SK-N-SH (cell line): Measurements from ENCODE around the gene GHR. TPM values are rescaled to one million over a fixed set of nuclear protein-coding genes. Genes with fewer than 3 reads are reported as not detected.

Source experiments
- CTCF ChIA-PET: fragments of 300-600, 350-600 bp; formaldehyde crosslinking; extraction: SDS; loops from one replicate; lab custom pipeline; 2021; lab: Yijun Ruan, JAX
- POLR2A ChIA-PET: fragments of 350-600 bp; sonication (Branson Sonifier 250); formaldehyde crosslinking; extraction: SDS; loops from one replicate; lab custom pipeline; 2020; ENCODE audit warnings: antibody characterized with exemption, inconsistent platforms; lab: Yijun Ruan, JAX
- DNase-seq: peaks from one replicate; pipeline ENCODE4 v3.0.0; 2012
- H2AFZ ChIP-seq: fragments of 200-600 bp; sonication (generic); 2 replicates; pipeline ENCODE4 v1.8.1; 2016; ENCODE audit warnings: antibody characterized with exemption, mild to moderate bottlenecking, low read depth
- H3F3A ChIP-seq: fragments of 200-600 bp; sonication (generic); replicated peaks from 2 replicates; pipeline ENCODE3; 2016; ENCODE audit warnings: antibody characterized with exemption, mild to moderate bottlenecking; ENCODE audit not compliant: insufficient read depth
- H3K27ac ChIP-seq, 2 experiments: fragments of 200-500 bp in 1 of 2; fragments of 200-600 bp in 1 of 2; sonication (Bioruptor generic) in 1 of 2; sonication (generic), shearing (Covaris generic) in 1 of 2; 2 replicates each; pipeline versions ENCODE4 v1.5.1 to v1.6.1; 2014 to 2016; ENCODE audit warnings: low read depth in 2 of 2, inconsistent platforms in 1 of 2, low read length in 1 of 2, mild to moderate bottlenecking in 1 of 2, mixed read lengths in 1 of 2
- H3K27me3 ChIP-seq: fragments of 200-600 bp; sonication (generic), shearing (Covaris generic); 2 replicates; pipeline ENCODE4 v1.6.1; 2016; ENCODE audit warnings: mixed run types; ENCODE audit not compliant: insufficient read depth
- H3K36me3 ChIP-seq, 2 experiments: fragments of 200-500 bp in 1 of 2; fragments of 200-600 bp in 1 of 2; sonication (Bioruptor generic) in 1 of 2; sonication (generic) in 1 of 2; replicated peaks in 1 of 2; 2 replicates each; pipeline versions ENCODE3 to v1.5.1; 2014 to 2016; ENCODE audit warnings: low read length in 1 of 2, mild to moderate bottlenecking in 1 of 2; ENCODE audit not compliant: insufficient read depth in 2 of 2, control insufficient read depth in 1 of 2
- H3K4me1 ChIP-seq, 2 experiments: fragments of 200-500 bp in 1 of 2; fragments of 200-600 bp in 1 of 2; sonication (Bioruptor generic) in 1 of 2; sonication (generic), shearing (Covaris generic) in 1 of 2; 2 replicates each; pipeline versions ENCODE4 v1.5.1 to v1.6.1; 2014 to 2016; ENCODE audit warnings: low read depth in 1 of 2, low read length in 1 of 2, mixed run types in 1 of 2; ENCODE audit not compliant: insufficient read depth in 2 of 2, control insufficient read depth in 1 of 2
- H3K4me2 ChIP-seq: fragments of 200-600 bp; sonication (generic), shearing (Covaris generic); 2 replicates; pipeline ENCODE4 v1.6.1; 2017; ENCODE audit warnings: mixed run types
- H3K4me3 ChIP-seq, 2 experiments: fragments of 200-500 bp in 1 of 2; fragments of 200-600 bp in 1 of 2; sonication (Bioruptor generic) in 1 of 2; sonication (generic), shearing (Covaris generic) in 1 of 2; 2 replicates each; pipeline versions ENCODE4 v1.5.1 to v1.8.1; 2014 to 2016; ENCODE audit warnings: low read depth in 2 of 2, inconsistent platforms in 1 of 2, low read length in 1 of 2, mild to moderate bottlenecking in 1 of 2, mixed read lengths in 1 of 2, moderate library complexity in 1 of 2
- H3K79me2 ChIP-seq: fragments of 200-600 bp; sonication (generic); 2 replicates; pipeline ENCODE4 v1.8.1; 2017; ENCODE audit warnings: mild to moderate bottlenecking; ENCODE audit not compliant: insufficient read depth
- H3K9ac ChIP-seq: fragments of 200-600 bp; sonication (generic); 2 replicates; pipeline ENCODE4 v1.6.1; 2017; ENCODE audit warnings: mixed run types
- H3K9me2 ChIP-seq: fragments of 200-600 bp; sonication (generic); 2 replicates; pipeline ENCODE4 v1.6.1; 2017; ENCODE audit warnings: mixed run types
- H3K9me3 ChIP-seq: fragments of 200-600 bp; sonication (generic); 2 replicates; pipeline ENCODE4 v1.6.1; 2017; ENCODE audit warnings: mixed run types, mild to moderate bottlenecking, moderate library complexity
- H4K20me1 ChIP-seq: fragments of 200-600 bp; sonication (generic); 2 replicates; pipeline ENCODE4 v1.6.1; 2017; ENCODE audit warnings: mild to moderate bottlenecking, mixed run types; ENCODE audit not compliant: insufficient read depth
- CHD2 ChIP-seq: fragments of 150-350 bp; IDR thresholded peaks from 2 replicates; pipeline ENCODE4 v1.6.1; 2018; ENCODE audit warnings: low read length; ENCODE audit not compliant: partially characterized antibody
- CTCF ChIP-seq: fragments of 200-600 bp; sonication (generic); IDR thresholded peaks from 2 replicates; pipeline ENCODE4 v1.6.1; 2017; ENCODE audit warnings: antibody characterized with exemption, mild to moderate bottlenecking, moderate library complexity
- ELF1 ChIP-seq: IDR thresholded peaks from 2 replicates; pipeline ENCODE4 v1.4.0; 2012
- GATA2 ChIP-seq: sonication (generic); formaldehyde crosslinking; IDR thresholded peaks from 2 replicates; pipeline ENCODE4 v1.5.0; 2020; ENCODE audit warnings: mild to moderate bottlenecking, missing genetic modification reagents
- IRF3 ChIP-seq: fragments of 150-350 bp; IDR thresholded peaks from 2 replicates; pipeline ENCODE4 v1.6.1; 2016; ENCODE audit warnings: mild to moderate bottlenecking, low read depth, low read length
- MAX ChIP-seq: IDR thresholded peaks from 2 replicates; pipeline ENCODE4 v1.4.0; 2012; ENCODE audit warnings: low read depth
- MXI1 ChIP-seq: IDR thresholded peaks from 2 replicates; pipeline ENCODE4 v1.6.1; 2012; ENCODE audit warnings: mild to moderate bottlenecking, low read depth, low read length, improper control_type of control experiment
- NFIC ChIP-seq: IDR thresholded peaks from 2 replicates; pipeline ENCODE4 v1.4.0; 2012; ENCODE audit warnings: borderline replicate concordance
- NRF1 ChIP-seq: IDR thresholded peaks from 2 replicates; pipeline ENCODE4 v1.6.1; 2012; ENCODE audit warnings: low read depth, mild to moderate bottlenecking, low read length
- RCOR1 ChIP-seq: fragments of 150-350 bp; IDR thresholded peaks from 2 replicates; pipeline ENCODE4 v1.6.1; 2017; ENCODE audit warnings: antibody characterized with exemption, low read length
- REST ChIP-seq: IDR thresholded peaks from 2 replicates; pipeline ENCODE4 v1.6.1; 2012; ENCODE audit warnings: mild to moderate bottlenecking, low read depth, low read length, moderate library complexity
- RFX5 ChIP-seq: IDR thresholded peaks from 2 replicates; pipeline ENCODE4 v1.6.1; 2012; ENCODE audit warnings: mild to moderate bottlenecking, improper control_type of control experiment, low read length
- SIN3A ChIP-seq: IDR thresholded peaks from 2 replicates; pipeline ENCODE4 v1.6.1; 2012; ENCODE audit warnings: low read depth, mild to moderate bottlenecking, low read length, moderate library complexity, borderline replicate concordance
- TAF1 ChIP-seq: IDR thresholded peaks from 2 replicates; pipeline ENCODE4 v1.6.1; 2012; ENCODE audit warnings: low read depth, mild to moderate bottlenecking, low read length, moderate library complexity, borderline replicate concordance
- USF1 ChIP-seq: IDR thresholded peaks from 2 replicates; pipeline ENCODE4 v1.4.0; 2012; ENCODE audit warnings: low read depth, borderline replicate concordance
- USF2 ChIP-seq: fragments of 150-350 bp; IDR thresholded peaks from 2 replicates; pipeline ENCODE4 v1.6.1; 2017; ENCODE audit warnings: antibody characterized with exemption, low read length, low read depth, borderline replicate concordance
- YY1 ChIP-seq: IDR thresholded peaks from 2 replicates; pipeline ENCODE4 v1.4.0; 2012; ENCODE audit warnings: low read depth, mild to moderate bottlenecking
- WGBS: methylation state at CpG from one replicate; pipeline ENCODE4 v1.1.6; 2017; ENCODE audit warnings: low lambda C conversion rate; 5-methylcytosine and 5-hydroxymethylcytosine counted together
- polyA plus RNA-seq, 3 experiments: library from polyadenylated mRNA; depleted of rRNA; stranded (reverse); fragments of >200 nt; gene quantifications; 2 replicates each; pipeline ENCODE4 v1.2.3, GENCODE V29; 2012

GHR gene
- polyA plus RNA-seq, 1 of the 3 experiments (the other 2 are of a cell fraction) = 0.03 TPM

- ChIA-PET POLR2A (no interaction called here), CTCF (interaction anchor here (1.0 to 2.8 kb wide), 3 partner anchors 10 to 156 kb away, joined by 4 to 22 read pairs (median 4); no protein-coding TSS in a partner anchor)
- Histone ChIP-seq H4K20me1 (no peaks in the 10 kb centered on the region), H3K9me2 (no peaks in the 10 kb centered on the region), H3K9ac (no peak overlapping the region), H3K9me3 (no peaks in the 10 kb centered on the region), H3K27me3 (no peaks in the 10 kb centered on the region; the same call in none of the 2 replicates), H3K27ac (no peak overlapping the region), H2AFZ (no peak overlapping the region), H3K4me1 (no peaks in the 10 kb centered on the region), H3K4me3 (no peak overlapping the region), H3F3A (no peaks in the 10 kb centered on the region), H3K4me2 (no peak overlapping the region), H3K79me2 (no peaks in the 10 kb centered on the region), H3K36me3 (no peaks in the 10 kb centered on the region)
- no peak for TF ChIP-seq ELF1
- no peak for TF ChIP-seq USF2
- 4% methylated on average over 4 of the region's 7 CpGs for WGBS
- no peak for DNase-seq
These were observed 158.6 kb downstream of the GHR start for GRCh38 chr5:42581845-42582244.

GRCh38 chr5:42582723-42583122 is 159.5 kb downstream of the GHR start:
- no peak for DNase-seq
- Histone ChIP-seq H4K20me1 (no peaks in the 10 kb centered on the region), H3K4me3 (no peak overlapping the region), H3K9me3 (no peaks in the 10 kb centered on the region), H2AFZ (no peak overlapping the region), H3K79me2 (no peaks in the 10 kb centered on the region), H3K4me1 (no peaks in the 10 kb centered on the region), H3K27ac (no peak overlapping the region), H3K9ac (no peak overlapping the region), H3F3A (no peaks in the 10 kb centered on the region), H3K27me3 (no peaks in the 10 kb centered on the region; the same call in none of the 2 replicates), H3K4me2 (no peak overlapping the region), H3K9me2 (no peaks in the 10 kb centered on the region), H3K36me3 (no peaks in the 10 kb centered on the region)
- CTCF ChIA-PET = interaction anchor here (0.7 to 2.8 kb wide), 16 partner anchors 8 to 727 kb away, joined by 3 to 22 read pairs (median 4); partner anchors contain the start of gene GHR
- POLR2A ChIA-PET = no interaction called here
- WGBS = 0% methylated on average over 8 of the region's 13 CpGs
- TF ChIP-seq MXI1 = no peak
- no peak for TF ChIP-seq RCOR1
- TF ChIP-seq MAX = no peak
- no peak for TF ChIP-seq NFIC
- TF ChIP-seq IRF3 = no peak
- TF ChIP-seq TAF1 = no peak
- no peak for TF ChIP-seq USF2
- no peak for TF ChIP-seq SIN3A
- TF ChIP-seq USF1 = no peak
- no peak for TF ChIP-seq REST
- no peak for TF ChIP-seq ELF1
- no peak for TF ChIP-seq GATA2 (CRISPR knock-in tag)
- no peak for TF ChIP-seq CTCF
- TF ChIP-seq RFX5 = no peak
- TF ChIP-seq CHD2 = no peak
- TF ChIP-seq YY1 = no peak
- no peak for TF ChIP-seq NRF1
